NCI-H748 treated with DMSO at 0.1 percent for 48 hours (cell line): ENCODE measurements around the gene HPD.
A peak's percentile ranks its signal among the peaks of the same experiment; 100 is the strongest.
"Not testable (repeated sequence)": the region's sequence is repeated elsewhere in the genome, so short reads cannot be mapped to it uniquely, and the experiment has no call there.

ENCODE experiments used
- DNase-seq: peaks from one replicate; lab custom pipeline; 2025; lab: John Stamatoyannopoulos, UW

HPD gene

DNA sequence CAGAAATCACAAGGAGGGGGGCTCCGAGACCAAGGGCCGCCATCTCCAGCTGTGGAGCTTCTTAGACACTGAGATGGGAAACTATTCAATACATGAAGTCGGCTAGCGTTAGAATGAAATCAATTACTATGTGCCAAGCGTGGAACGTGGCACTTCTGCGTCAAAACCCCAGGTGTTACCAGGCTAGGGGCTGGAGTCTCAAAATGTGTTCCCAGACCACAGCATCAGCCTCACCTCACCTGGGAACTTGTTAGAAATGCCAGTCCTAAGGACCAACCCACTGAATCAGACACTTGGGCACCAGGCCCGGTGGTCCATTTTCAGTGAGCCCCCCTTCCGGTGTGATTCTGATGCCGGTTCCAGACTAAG lies 59.9 kb downstream of the HPD start:
- DNase-seq = no peak

DNA sequence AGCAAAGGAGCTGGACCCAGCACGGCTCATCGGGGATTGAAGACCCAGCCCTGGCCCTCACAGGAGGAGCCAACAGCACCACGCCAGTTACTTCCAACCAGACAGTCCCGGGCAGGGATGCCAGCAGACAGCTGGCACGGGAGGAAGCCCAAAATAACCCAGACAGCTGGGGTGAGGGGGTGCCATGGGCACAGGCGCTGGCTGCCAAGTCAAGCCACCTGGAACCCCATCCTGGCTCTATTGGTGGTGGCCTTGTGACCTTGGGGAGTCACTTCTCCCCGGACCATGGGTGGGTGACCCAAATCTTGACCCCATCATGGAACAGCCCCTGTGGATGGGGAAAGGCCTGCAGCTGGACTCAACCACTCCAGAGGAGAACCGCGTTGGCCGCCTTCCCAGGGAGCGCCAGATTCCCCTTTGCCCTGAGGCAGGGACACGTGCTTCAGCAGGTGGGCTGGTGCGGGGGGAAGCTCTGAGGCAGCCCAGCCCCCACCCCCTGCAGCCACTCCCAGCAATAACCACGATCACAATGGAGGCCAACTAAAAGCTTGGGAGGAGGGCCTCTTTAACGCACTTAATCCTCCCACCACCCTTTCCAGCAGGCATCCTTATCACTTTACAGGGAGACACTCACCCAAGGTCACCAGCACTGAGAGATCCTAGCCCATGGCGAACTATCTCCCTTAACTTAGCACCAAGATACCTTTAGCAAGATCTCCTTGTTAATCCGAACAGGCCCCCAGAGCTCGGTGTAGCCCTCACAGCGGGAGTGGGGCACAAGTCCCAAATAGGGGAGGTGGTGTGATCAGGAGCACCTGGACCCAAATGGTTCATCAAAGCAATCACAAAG lies 60.5 kb downstream of the HPD start:
- DNase-seq = peak; percentile 81

GRCh38 chr12:121796855-121797751 lies 61.6 kb downstream of the HPD start:
- DNase-seq = peak; percentile 52

- DNase-seq = peak; percentile 57
These were observed 63.4 kb downstream of the HPD start for GRCh38 chr12:121795034-121795968.

- no peak for DNase-seq
These were observed 64.1 kb downstream of the HPD start for GRCh38 chr12:121794534-121795033.

DNA sequence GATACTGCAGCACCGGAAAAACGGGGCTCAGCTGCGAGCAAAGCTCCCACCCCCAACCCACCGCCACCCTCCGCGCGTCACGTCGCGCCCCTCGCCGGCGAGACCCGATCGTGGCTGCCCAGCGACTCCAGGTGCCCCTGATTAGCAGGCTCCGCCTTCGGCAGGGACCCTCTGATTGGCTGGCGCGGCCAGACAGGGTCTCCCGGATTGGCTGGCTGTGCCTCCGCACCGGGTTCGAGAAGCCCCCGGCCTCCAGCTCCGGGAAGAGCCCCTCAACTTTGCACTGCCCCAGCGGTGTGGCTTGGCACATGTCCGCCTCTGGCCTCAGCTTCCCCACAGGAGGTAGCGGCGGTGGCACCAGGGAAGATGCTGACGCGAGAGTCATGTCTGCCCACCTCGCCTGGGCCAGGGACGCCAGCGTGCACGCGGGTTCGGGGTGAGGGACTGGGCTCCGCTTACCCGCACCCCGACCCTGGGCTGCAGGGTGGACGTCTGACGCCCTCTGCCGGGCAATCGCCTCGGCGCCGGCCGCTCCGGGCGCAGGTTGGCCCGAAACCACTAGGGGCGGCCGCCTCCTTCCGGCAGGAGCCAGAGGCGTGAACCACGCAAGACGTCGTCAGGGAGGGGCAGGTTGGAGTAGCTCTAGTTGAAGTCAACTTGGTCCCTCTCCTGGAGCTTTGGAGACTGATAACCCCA lies 64.7 kb downstream of the HPD start:
- peak; percentile 66 for DNase-seq

DNA sequence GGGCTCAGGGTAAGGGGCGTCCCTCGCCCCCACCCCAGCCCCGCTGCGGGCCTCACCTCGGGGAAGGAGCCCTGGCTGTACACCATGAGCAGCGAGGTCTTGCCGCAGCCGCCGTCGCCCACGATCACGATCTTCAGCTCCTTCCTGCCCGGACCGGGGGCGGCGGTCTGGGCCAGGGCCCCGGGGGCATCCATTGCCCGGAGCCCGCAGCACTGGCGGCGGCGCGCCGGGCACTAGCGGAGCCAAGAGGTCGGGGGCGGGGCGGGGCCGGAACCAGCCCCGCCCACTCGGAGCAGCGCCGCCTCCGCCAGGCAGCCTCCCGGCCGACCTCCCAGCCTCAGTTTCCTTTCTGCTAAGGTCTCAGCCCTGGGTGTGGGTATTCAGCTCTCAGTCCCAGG lies 65.2 kb downstream of the HPD start, which contains the start of gene RHOF:
Gene RHOF, minus strand, starts transcription at position 249 of the 398 bp plus-strand sequence. Its CDS starts 55 bp downstream, at position 194.
- DNase-seq = no peak

GRCh38 chr12:121792607-121793439 lies 65.8 kb downstream of the HPD start:
- no peak for DNase-seq

GRCh38 chr12:121791671-121792551 lies 66.7 kb downstream of the HPD start:
- DNase-seq = no peak

DNA sequence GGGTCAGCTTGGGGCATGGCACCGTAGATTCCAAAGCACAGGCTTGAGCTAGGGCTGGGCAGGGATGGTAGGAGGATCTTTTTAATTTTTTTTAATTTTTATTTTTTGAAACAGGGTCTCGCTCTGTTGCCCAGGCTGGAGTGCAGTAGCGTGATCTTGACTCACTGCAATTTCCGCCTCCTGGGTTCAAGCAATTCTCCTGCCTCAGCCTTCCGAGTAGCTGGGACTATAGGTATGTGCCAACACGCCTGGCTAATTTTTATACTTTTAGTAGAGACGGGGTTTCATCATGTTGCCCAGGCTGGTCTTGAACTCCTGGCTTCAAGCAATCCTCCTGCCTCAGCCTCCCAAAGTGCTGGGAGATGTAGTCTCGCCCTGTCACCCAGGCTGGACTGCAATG lies 67.9 kb downstream of the HPD start:
- DNase-seq = not testable (repeated sequence)

GRCh38 chr12:121789800-121790728 lies 68.6 kb downstream of the HPD start:
- no peak for DNase-seq
